ENCODE results near the gene CDKN2C.
"Not testable (repeated sequence)": the region's sequence is repeated elsewhere in the genome, so short reads cannot be mapped to it uniquely, and the experiment has no call there.

CDKN2C gene

DNA sequence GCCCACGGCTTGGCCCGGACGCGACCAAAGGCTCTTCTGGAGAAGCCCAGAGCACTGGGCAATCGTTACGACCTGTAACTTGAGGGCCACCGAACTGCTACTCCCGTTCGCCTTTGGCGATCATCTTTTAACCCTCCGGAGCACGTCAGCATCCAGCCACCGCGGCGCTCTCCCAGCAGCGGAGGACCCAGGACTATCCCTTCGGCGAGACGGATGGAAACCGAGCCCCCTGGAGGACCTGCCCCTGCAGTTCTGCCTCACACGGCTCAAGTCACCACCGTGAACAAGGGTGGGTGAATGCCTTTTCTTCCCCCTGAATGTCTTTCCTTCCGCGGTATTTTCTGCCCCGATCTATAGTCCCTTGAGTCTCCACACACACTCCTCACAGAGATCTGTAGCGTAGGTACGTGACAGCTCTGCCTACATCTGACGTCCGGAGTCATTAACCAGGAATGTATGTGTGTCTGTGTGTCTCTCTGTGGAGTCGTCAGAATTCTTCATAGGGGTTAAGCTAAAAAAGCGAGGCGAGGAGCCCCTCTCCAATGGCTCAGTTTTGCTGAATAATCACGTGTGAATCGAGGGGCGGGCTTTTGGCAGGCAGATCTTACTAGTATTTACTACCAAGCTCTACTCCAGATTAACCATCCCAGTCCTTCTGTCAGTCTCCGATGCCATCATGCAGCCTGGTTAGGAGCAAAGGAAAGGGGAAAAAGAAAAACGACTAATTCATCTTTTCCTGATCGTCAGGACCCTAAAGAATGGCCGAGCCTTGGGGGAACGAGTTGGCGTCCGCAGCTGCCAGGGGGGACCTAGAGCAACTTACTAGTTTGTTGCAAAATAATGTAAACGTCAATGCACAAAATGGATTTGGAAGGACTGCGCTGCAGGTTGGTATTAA lies at the start of gene CDKN2C:
TSS of gene CDKN2C (plus strand) at position 635 of the 898 bp plus-strand sequence. CDS start at position 759, 124 bp downstream.
- DNase-seq (ENCODE audit: extremely low read depth in 1 of 2, low read depth in 1 of 2) = no peak

DNA sequence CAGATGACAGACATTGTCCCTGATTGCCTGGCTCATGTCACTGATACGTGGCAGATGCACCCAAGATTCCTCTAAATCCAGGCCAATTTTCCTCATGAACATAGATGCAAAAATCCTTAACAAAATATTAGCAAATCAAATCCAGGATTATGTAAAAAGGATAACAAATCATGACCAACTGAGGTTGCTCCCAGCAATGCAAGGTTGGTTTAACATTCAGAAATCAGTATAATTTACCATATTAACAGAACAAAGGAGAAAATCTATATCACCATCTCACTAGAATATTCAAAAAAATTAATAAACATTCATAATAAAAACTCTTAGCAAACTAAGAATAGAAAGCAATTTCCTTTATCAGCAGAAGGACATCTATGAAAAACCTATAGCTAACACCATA lies 49.6 kb upstream of the CDKN2C start:
- DNase-seq (ENCODE audit: extremely low read depth in 1 of 2, low read depth in 1 of 2) = no peak

DNA sequence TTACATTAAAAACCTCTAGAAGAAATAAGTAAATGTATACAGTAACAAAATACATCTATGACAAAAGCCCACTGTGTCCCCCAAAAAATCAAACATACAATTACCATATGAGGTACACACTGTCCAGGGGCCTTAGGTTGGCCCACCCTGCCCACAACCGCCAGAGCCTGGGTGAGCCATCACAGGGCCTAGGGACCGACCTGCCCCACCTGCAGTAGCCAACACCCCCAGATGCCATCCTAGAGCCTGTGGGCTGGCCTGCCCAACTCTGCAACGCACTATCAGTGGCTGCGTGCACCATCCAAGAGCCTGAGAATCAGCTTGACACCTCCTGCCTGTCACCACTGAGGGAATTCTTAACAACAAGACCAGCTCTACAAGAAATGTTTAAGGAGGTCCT lies 49.0 kb upstream of the CDKN2C start:
- no peak for DNase-seq (ENCODE audit: extremely low read depth in 1 of 2, low read depth in 1 of 2)

DNA sequence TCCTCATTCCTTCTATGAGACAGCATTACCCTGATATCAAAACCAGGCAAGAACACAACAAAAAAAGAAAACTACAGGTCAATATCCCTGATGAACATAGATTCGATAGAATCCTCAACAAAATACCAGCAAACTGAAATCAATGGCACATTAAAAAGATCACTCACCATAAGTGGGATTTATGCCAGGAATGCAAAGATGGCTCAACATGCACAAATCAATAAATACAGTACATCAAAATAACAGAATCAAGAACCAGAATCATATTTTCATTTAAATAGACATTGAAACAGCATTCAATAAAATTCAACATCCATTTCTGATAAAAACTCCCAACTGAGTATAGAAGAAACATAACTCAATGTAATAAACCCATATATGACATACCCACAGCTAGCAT lies 46.5 kb upstream of the CDKN2C start:
- no peak for DNase-seq (ENCODE audit: extremely low read depth in 1 of 2, low read depth in 1 of 2)

DNA sequence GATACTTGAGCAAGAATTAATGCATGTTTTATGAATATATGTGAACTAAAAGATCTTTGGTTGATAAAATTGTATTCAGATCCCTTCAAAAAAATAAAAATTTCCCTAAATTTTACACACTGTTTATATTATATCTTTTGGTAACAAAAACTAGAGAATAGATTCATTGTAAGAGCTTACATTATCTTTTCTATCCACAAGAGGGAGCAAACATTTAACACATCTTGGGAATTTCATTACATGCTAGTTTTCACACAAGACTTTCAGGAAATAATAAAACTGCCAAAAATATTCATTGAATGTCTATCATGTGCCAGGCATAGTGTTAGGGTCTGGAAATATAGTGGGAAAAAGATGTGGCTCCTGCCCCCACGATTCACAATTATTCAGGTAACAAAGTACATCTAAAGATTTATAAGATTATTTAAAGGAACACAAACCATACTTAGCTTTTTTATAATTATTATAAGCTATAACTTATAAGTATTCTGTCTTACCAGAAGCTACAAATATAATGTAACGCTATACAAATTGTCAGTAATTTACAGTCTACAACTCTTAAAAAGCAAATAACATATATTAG lies 40.6 kb upstream of the CDKN2C start:
- DNase-seq (ENCODE audit: extremely low read depth in 1 of 2, low read depth in 1 of 2) = no peak

DNA sequence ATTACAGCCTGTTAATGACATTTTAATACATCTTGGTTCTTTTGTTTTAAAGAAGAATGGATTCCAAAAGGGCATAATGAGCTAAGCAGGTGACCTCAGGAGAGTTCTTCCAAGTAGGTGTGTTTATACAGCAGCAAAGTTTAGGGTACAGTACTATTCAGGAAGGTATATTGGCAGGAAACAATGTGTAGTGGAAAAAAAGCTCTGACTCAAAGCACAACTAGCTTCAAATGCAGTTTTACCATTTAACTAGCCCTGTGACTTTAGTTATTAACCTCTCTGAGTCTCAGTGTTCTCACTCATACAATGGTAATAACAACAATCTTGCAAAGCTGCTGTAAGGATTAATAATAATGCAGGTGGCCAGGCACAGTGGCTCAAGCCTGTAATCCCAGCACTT lies 39.9 kb upstream of the CDKN2C start:
- no peak for DNase-seq (ENCODE audit: extremely low read depth in 1 of 2, low read depth in 1 of 2)

DNA sequence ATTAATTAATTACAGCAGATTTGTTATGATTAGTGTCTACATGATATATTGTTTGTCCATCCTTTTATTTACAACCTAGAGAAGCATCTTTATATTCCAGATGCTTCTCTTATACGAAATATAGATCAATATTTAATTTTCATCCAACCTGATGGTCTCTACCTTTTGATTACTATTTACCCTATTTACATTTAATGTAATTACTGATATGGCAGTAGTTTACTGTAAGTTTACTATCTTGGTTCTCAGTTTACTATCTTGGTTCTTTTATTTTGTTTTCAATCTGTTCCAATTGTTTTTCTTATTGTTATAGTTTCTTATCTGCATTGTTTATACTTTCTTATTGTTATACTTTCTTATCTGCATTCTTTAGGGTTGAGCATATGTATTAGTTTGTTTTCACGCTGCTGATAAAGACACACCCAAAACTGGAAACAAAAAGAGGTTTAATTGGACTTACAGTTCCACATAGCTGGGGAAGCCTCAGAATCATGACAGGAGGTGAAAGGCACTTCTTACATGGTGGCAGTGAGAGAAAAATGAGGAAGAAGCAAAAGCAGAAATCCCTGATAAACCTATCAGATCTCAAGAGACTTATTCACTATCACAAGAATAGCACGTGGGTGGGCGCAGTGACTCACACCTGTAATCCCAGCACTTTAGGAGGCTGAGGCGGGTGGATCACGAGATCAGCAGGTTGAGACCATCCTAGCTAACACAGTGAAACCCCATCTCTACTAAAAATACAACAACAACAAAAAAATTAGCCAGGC lies 38.9 kb upstream of the CDKN2C start:
- peak in 1 of 2 donors; percentile 23 for DNase-seq (ENCODE audit: extremely low read depth in 1 of 2, low read depth in 1 of 2)

DNA sequence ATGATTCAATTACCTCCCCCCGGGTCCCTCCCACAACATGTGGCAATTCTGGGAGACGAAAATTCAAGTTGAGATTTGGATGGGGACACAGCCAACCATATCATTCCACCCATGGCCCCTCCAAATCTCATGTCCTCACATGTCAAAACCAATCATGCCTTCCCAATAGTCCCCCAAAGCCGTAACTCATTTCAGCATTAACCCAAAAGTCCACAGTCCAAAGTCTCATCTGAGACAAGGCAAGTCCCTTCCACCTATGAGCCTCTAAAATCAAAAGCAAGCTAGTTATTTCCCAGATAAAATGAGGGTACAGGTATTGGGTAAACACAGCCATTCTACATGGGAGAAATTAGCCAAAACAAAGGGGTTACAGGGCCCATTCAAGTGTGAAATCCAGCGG lies 38.0 kb upstream of the CDKN2C start:
- DNase-seq (ENCODE audit: extremely low read depth in 1 of 2, low read depth in 1 of 2) = not testable (repeated sequence)

DNA sequence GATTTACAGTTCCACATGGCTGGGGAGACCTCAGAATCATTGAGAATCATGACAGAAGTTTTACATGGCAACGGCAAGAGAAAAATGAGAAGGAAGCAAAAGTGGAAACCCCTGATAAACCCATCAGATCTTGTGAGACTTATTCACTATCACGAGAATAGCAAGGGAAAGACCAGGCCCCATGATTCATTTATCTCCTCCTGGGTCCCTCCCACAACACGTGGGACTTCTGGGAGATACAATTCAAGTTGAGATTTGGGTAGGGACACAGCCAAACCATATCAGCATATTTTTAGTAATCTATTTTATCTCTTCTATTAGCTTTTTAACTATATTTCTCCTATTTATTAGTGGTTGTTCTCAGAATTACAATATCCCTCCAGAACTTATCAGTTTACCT lies 36.3 kb upstream of the CDKN2C start:
- not testable (repeated sequence) for DNase-seq (ENCODE audit: extremely low read depth in 1 of 2, low read depth in 1 of 2)

DNA sequence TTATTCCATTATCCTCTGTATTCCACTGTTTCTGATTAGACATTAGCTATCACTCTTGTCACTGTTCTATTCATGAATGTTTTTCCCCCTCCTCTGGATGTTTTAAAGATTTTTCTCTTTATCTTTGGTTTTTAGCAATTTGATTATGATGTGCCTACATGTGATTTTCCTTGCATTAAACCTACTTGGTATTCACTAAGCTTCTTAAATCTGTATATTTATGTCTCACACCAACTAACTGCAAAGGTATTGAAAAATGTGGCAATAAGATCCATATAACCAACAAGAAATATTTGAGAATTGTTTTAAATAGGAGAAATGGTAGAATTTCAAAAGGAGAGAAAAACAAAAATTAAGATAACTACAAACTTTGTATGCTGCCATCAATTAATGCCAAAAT lies 35.2 kb upstream of the CDKN2C start:
- DNase-seq (ENCODE audit: extremely low read depth in 1 of 2, low read depth in 1 of 2) = no peak

DNA sequence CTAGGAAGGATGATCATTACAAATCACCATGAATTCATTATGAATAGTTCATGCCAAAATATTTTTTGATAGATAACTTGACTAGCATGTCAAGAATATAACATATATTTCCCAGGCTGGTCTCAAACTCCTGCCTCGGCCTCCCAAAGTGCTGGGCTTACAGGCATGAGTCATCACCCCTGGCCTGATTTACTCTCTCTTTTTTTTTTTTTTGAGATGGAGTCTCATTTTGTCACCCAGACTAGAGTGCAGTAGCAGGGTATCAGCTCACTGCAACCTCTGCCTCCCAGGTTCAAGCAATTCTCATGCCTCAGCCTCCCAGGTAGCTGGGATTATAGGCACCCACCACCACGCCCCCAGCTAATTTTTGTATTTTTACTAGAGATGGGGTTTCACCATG lies 34.8 kb upstream of the CDKN2C start:
- DNase-seq (ENCODE audit: extremely low read depth in 1 of 2, low read depth in 1 of 2) = not testable (repeated sequence)

DNA sequence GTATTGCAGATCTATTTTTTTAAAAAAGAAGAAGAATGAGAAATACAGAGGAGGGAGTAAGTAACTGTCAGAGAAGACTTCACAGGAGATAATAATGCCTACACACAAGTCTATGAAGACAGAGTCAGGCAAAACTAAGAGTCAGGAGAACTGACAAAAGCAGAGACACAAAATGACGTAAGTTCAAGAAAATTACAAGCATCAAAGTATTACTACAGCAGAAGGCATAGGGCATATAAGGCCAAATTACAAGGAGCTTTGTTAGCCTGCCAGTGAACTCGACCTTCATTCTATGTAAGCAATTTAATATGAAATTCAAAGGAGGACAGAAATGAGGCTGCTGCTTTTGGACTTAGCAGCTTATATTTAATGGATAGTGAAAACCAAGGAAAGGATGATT lies 33.7 kb upstream of the CDKN2C start:
- DNase-seq (ENCODE audit: extremely low read depth in 1 of 2, low read depth in 1 of 2) = no peak

DNA sequence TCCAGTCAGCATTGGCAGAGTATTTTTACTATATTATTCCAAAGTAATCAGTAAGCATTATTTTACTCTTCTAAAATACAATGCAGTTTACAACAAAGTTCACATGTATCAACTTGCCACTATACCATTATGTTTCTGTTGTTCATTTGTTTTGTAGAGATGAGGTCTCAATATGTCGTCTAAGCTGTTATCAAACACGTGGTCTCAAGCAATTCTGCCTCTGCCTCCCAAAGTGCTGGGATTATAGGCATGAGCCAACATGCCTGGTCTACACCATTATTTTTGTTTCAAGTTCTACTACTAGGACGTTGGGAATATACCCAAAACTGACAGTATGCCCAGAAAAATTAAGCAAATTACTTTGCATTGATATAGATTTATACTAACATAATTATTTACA lies 29.8 kb upstream of the CDKN2C start:
- DNase-seq (ENCODE audit: extremely low read depth in 1 of 2, low read depth in 1 of 2) = no peak

DNA sequence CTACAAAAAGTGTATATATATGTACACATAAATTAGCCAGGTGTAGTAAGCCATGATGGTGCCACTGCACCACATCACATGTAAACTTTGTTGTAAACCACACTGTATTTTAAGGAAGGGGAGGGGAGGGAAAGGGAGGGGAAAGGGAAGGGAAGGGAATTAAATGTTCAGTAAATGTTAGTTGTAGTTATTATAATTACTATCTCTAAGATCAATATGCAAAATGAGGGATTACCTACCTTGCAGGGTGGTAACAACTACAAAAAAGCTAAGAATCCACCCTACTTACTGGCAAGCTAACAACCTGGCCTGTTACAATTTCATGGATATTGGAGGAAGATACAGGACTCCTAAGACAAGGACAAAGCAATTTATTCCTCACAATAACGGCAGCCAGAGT lies 27.7 kb upstream of the CDKN2C start:
- DNase-seq (ENCODE audit: extremely low read depth in 1 of 2, low read depth in 1 of 2) = no peak

DNA sequence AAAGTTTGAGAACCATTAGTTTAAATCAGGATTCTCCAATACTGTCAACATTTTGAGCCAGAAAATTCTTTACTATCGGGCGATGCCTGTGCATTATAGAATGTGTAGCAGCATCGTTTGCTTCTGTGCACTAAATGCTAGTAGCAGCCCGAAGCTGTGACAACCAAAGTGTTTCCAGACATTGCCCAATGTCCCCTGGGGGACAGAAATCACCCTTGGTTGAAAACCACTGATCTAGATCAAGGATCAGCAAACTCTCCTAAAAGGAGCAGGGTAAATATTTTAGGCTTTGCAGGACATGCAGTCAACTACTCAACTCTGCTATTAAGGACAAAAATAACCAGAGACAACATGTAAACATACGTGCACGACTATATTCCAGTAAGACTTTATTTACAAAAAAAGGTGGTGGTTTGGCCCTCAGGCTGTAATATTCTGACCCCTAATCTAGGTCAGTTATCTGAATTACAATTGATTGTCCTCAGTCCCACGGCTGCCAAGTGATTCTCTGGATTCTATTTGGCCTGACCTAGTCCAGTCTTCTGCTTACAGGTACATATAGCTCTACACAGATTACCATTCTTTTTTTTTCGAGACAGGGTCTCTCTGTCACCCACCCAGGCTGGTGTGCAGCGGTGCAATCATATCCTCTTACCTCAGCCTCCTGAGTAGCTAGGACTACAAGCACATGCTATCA lies 20.6 kb upstream of the CDKN2C start:
- DNase-seq (ENCODE audit: extremely low read depth in 1 of 2, low read depth in 1 of 2) = no peak

DNA sequence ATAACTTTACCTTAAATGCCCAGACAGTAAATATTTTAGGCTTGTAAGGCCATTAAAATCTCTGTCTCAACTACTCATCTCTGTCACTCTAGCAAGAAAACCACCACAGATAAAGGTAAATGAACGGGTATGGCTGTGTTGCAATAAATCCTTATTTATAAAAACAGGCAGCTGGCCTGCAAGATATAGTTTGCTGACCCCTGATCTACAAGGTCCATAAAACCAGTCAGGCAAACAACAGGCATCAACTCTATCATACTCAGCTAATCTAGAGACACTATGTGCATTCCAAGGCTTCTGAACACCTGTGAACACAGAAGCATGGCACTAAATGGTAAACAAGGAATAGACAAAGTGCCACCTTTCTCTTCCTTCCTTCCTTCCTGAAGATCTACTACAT lies 19.6 kb upstream of the CDKN2C start:
- DNase-seq (ENCODE audit: extremely low read depth in 1 of 2, low read depth in 1 of 2) = no peak

DNA sequence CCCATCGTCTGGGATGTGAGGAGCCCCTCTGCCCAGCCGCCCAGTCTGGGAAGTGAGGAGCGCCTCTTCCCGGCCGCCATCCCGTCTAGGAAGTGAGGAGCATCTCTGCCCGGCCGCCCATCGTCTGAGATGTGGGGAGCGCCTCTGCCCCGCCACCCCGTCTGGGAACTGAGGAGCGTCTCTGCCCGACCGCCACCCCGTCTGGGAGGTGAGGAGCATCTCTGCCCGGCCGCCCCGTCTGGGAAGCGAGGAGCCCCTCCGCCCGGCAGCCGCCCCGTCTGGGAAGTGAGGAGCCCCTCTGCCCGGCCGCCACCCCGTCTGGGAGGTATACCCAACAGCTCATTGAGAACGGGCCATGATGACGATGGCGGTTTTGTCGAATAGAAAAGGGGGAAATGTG lies 17.5 kb upstream of the CDKN2C start:
- not testable (repeated sequence) for DNase-seq (ENCODE audit: extremely low read depth in 1 of 2, low read depth in 1 of 2)

DNA sequence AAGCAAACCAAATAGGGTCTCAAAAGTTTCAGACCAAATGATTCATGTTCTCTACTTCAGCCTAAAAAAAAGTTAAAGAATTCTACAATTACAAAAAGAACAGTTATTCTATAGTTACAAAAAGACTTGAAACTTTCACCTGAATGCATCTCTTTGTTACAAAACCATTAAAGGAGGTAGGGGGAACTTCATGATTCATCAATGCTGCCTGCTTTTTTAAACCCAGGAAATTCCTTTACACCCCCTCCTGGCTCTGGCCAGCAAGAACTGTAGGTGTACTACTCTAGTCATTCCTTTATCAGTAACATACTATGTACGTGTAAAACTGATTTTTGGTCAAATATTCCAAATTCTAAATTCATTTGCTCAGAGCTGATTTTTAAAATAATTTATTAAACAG lies 14.9 kb upstream of the CDKN2C start:
- no peak for DNase-seq (ENCODE audit: extremely low read depth in 1 of 2, low read depth in 1 of 2)

DNA sequence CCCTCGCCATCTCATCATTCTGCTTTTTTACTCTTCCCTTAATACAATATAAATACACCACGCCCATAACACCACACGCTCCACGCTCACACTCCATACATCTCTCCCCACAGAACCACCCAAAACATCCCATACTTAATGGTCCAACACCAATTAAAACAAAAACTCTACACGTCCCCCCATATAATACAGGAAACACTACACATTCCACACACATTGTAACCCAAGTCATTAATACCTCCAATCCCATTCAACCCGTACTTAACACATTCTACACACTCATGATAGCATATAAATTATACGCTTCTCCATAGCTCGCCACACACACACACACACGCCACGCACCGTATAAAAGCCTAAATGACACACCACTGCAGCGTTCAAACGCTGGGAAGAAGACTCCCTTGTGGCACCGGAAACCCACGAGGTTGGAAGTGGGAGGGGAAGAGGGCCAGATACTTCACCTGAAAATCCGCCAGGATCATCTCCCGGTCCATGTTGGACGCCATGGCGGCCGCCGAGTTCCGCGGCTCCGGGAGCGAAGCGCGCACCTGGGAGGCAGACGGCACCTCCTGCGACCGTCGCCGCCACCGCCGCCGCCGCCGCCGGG lies 10.6 kb upstream of the CDKN2C start:
- no peak for DNase-seq (ENCODE audit: extremely low read depth in 1 of 2, low read depth in 1 of 2)

DNA sequence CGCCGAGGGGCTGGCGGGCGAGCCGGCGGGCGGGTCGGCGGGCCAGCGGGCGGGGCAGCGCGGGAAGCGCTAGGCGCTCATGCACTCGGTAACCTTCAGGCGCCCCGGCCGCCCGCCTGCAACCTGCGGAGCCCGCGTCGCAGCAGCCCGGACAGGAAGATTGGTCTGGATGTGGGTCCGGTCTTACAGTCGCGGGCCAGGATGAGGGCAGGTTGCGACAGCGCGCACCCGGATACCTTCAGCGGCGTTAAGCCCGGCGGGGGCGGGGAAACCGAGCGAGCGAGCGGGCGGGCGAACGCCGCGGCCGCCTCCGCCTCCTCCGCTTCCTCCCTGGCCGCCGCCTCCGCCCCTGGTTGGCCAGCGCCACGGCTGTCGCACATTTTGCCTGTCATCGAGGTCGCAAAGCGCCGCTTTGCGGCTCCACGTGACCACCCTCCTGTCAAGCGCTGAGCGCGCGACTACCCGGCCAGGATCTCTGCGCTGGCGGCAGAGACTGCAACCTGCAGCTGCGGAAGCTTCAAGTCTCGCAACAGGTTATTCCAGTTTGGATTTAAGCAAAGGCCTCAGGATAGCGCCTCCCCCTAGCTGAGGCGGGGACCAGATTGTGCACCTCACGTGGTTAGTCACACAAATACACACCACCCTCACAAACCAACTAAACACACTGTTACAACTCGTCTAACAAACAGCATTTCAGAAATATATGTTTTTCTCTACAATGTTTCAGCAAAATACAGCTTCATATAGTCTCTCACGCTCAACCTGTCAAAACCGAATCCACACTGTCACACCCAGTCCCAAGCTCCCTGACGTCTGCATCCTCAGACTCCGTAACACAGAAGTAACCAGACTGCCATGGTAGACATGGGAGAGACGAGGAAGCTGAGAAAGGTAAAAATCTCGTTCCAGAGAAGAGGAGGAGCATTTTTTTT lies 9.9 kb upstream of the CDKN2C start, which contains the start of gene FAF1:
TSS of gene FAF1 (minus strand) at position 355 of the 932 bp plus-strand sequence. CDS start 456 bp downstream, outside the sequence.
- DNase-seq (ENCODE audit: extremely low read depth in 1 of 2, low read depth in 1 of 2) = peak; percentile 93 to 94
